SH-SY5Y (cell line): ENCODE measurements around the gene GSX2.

Experiments
- GATA2 ChIP-seq: IDR thresholded peaks from 2 replicates; pipeline ENCODE4 v1.6.1; 2011; ENCODE audit warnings: mild to moderate bottlenecking, low read depth, low read length
- GATA3 ChIP-seq: IDR thresholded peaks from 2 replicates; pipeline ENCODE4 v1.6.1; 2011; ENCODE audit warnings: low read depth, mild to moderate bottlenecking, low read length, moderate library complexity

GRCh38 chr4:54063229-54063628 is 36.7 kb upstream of the GSX2 start:
- no peak for TF ChIP-seq GATA2
- TF ChIP-seq GATA3: no peak
